ENCODE measurements around the gene FARP2.

Gene FARP2

GRCh38 chr2:241334813-241335212 is 21.3 kb upstream of the FARP2 start:
- no peak overlapping the region for H2AFZ ChIP-seq (ENCODE audit: low read length)
- H3K4me3 ChIP-seq (ENCODE audit: low read depth, low read length, poor library complexity, severe bottlenecking) = no peak overlapping the region
- H3K4me2 ChIP-seq (ENCODE audit: low read length) = no peak overlapping the region
- H3K9me2 ChIP-seq (ENCODE audit: low read depth, low read length) = no peaks in the 10 kb centered on the region
- no peaks in the 10 kb centered on the region for H3K27me3 ChIP-seq (ENCODE audit: insufficient read depth, low read length)
- H3K27ac ChIP-seq (ENCODE audit: low read depth, low read length, poor library complexity, severe bottlenecking) = peak overlapping the region; percentile 76
- no peaks in the 10 kb centered on the region for H3K9me3 ChIP-seq (ENCODE audit: low read length)
- H3K4me1 ChIP-seq (ENCODE audit: insufficient read depth, low read length, severe bottlenecking) = peaks cover 21% of the 10 kb centered on the region
- peaks cover 86% of the 10 kb centered on the region for H3K36me3 ChIP-seq (ENCODE audit: insufficient read depth, low read length)
- H3K9ac ChIP-seq (ENCODE audit: low read length) = no peak overlapping the region
- no peak for TF ChIP-seq EZH2 (IDR thresholded peaks at IDR 0.05; ENCODE audit: borderline replicate concordance, low read length)
- TF ChIP-seq CTCF (IDR thresholded peaks at IDR 0.05; ENCODE audit: low read length) = no peak
- H3F3A ChIP-seq (ENCODE audit: insufficient read depth, low read length) = no peaks in the 10 kb centered on the region
- 0 out of 2 replicates have a peak, but pooled peaks cover 2% of the 10 kb centered on the region for H4K20me1 ChIP-seq (ENCODE audit: insufficient read depth, low read length)
- 0 out of 2 replicates have a peak, but pooled peaks cover under 1% of the 10 kb centered on the region for H3K79me2 ChIP-seq (ENCODE audit: insufficient read depth, low read length)

- 0 out of 2 replicates have a peak, but pooled peaks cover 2% of the 10 kb centered on the region for H3K79me2 ChIP-seq (ENCODE audit: insufficient read depth, low read length)
- TF ChIP-seq EZH2 (IDR thresholded peaks at IDR 0.05; ENCODE audit: borderline replicate concordance, low read length) = no peak
- no peak for TF ChIP-seq CTCF (IDR thresholded peaks at IDR 0.05; ENCODE audit: low read length)
- H3F3A ChIP-seq (ENCODE audit: insufficient read depth, low read length) = no peaks in the 10 kb centered on the region
- peaks cover 17% of the 10 kb centered on the region for H3K4me1 ChIP-seq (ENCODE audit: insufficient read depth, low read length, severe bottlenecking)
- H3K4me3 ChIP-seq (ENCODE audit: low read depth, low read length, poor library complexity, severe bottlenecking) = no peak overlapping the region
- peaks cover 90% of the 10 kb centered on the region for H3K36me3 ChIP-seq (ENCODE audit: insufficient read depth, low read length)
- H4K20me1 ChIP-seq (ENCODE audit: insufficient read depth, low read length) = peaks cover 2% of the 10 kb centered on the region; the same call in 1 of the 2 replicates
- no peak overlapping the region for H2AFZ ChIP-seq (ENCODE audit: low read length)
- no peaks in the 10 kb centered on the region for H3K27me3 ChIP-seq (ENCODE audit: insufficient read depth, low read length)
- no peak overlapping the region for H3K27ac ChIP-seq (ENCODE audit: low read depth, low read length, poor library complexity, severe bottlenecking)
- H3K4me2 ChIP-seq (ENCODE audit: low read length) = no peak overlapping the region
- no peak overlapping the region for H3K9ac ChIP-seq (ENCODE audit: low read length)
- no peaks in the 10 kb centered on the region for H3K9me2 ChIP-seq (ENCODE audit: low read depth, low read length)
- H3K9me3 ChIP-seq (ENCODE audit: low read length) = no peaks in the 10 kb centered on the region
These were observed 16.1 kb upstream of the FARP2 start for GRCh38 chr2:241339839-241340630.

GRCh38 chr2:241340631-241341163 is 15.4 kb upstream of the FARP2 start:
- Histone ChIP-seq H3K4me3 (ENCODE audit: low read depth, low read length, poor library complexity, severe bottlenecking) (no peak overlapping the region), H3K4me2 (ENCODE audit: low read length) (no peak overlapping the region), H3K9me3 (ENCODE audit: low read length) (no peaks in the 10 kb centered on the region), H2AFZ (ENCODE audit: low read length) (no peak overlapping the region), H3K27me3 (ENCODE audit: insufficient read depth, low read length) (no peaks in the 10 kb centered on the region), H4K20me1 (ENCODE audit: insufficient read depth, low read length) (peaks cover under 1% of the 10 kb centered on the region; the same call in 1 of the 2 replicates), H3K79me2 (ENCODE audit: insufficient read depth, low read length) (0 out of 2 replicates have a peak, but pooled peaks cover 2% of the 10 kb centered on the region), H3K9me2 (ENCODE audit: low read depth, low read length) (no peaks in the 10 kb centered on the region), H3K27ac (ENCODE audit: low read depth, low read length, poor library complexity, severe bottlenecking) (no peak overlapping the region), H3F3A (ENCODE audit: insufficient read depth, low read length) (no peaks in the 10 kb centered on the region), H3K4me1 (ENCODE audit: insufficient read depth, low read length, severe bottlenecking) (peaks cover 10% of the 10 kb centered on the region), H3K9ac (ENCODE audit: low read length) (no peak overlapping the region), H3K36me3 (ENCODE audit: insufficient read depth, low read length) (peaks cover 90% of the 10 kb centered on the region)
- TF ChIP-seq CTCF (IDR thresholded peaks at IDR 0.05; ENCODE audit: low read length) = no peak
- TF ChIP-seq EZH2 (IDR thresholded peaks at IDR 0.05; ENCODE audit: borderline replicate concordance, low read length) = no peak
